EL (cell line): ENCODE results near the gene DOHH.

Experiments used
- DNase-seq: peaks from one replicate; pipeline ENCODE4 v3.0.0-alpha.2; 2016

Gene DOHH

GRCh38 chr19:3476830-3477229 is 23.6 kb downstream of the DOHH start:
- DNase-seq: no peak

- no peak for DNase-seq
These were observed 25.0 kb downstream of the DOHH start for GRCh38 chr19:3475449-3475848.

GRCh38 chr19:3474614-3475013 is 25.9 kb downstream of the DOHH start:
- no peak for DNase-seq

- no peak for DNase-seq
These were observed 26.5 kb downstream of the DOHH start for GRCh38 chr19:3474010-3474409.

- no peak for DNase-seq
These were observed 28.4 kb downstream of the DOHH start for GRCh38 chr19:3471954-3472655.

- no peak for DNase-seq
These were observed 29.9 kb downstream of the DOHH start for GRCh38 chr19:3470500-3471128.

GRCh38 chr19:3469638-3470499 is 30.6 kb downstream of the DOHH start:
- no peak for DNase-seq

- no peak for DNase-seq
These were observed 32.3 kb downstream of the DOHH start for GRCh38 chr19:3468211-3468610.

GRCh38 chr19:3467437-3468198 is 32.9 kb downstream of the DOHH start:
- no peak for DNase-seq

GRCh38 chr19:3466635-3467034 is 33.8 kb downstream of the DOHH start:
- DNase-seq: no peak

- DNase-seq: no peak
These were observed 34.9 kb downstream of the DOHH start for GRCh38 chr19:3465552-3465951.

GRCh38 chr19:3464587-3465235 is 35.8 kb downstream of the DOHH start:
- no peak for DNase-seq

GRCh38 chr19:3463714-3464586 is 36.5 kb downstream of the DOHH start:
- DNase-seq: no peak

- DNase-seq: no peak
These were observed 37.3 kb downstream of the DOHH start for GRCh38 chr19:3462991-3463713.

- DNase-seq: no peak
These were observed 40.4 kb downstream of the DOHH start for GRCh38 chr19:3459965-3460582.

- peak; percentile 66 for DNase-seq
These were observed 41.2 kb downstream of the DOHH start for GRCh38 chr19:3459089-3459881.

GRCh38 chr19:3458229-3459088 is 42.0 kb downstream of the DOHH start:
- DNase-seq: no peak

GRCh38 chr19:3457528-3458228 is 42.8 kb downstream of the DOHH start:
- no peak for DNase-seq
